Measurements from ENCODE around the gene DUSP3. TPM values are rescaled to one million over a fixed set of nuclear protein-coding genes. Genes with fewer than 3 reads are reported as not detected.

Gene DUSP3
- total and polyA plus RNA-seq, 2 of the 13 experiments (the other 11 are each of a cell fraction or from before 2014, with no cell fraction given): 60.0 to 71.5 TPM

GRCh38 chr17:43778337-43779144 lies at the start of gene DUSP3 (continued):
- TF ChIP-seq ZNF639 (CRISPR knock-in tag; conservative IDR thresholded peaks at IDR 0.05) (peak; percentile 52), ZMYM3 (CRISPR knock-in tag; IDR thresholded peaks at IDR 0.05) (no peak), HDAC6 (IDR thresholded peaks at IDR 0.05; ENCODE audit: low read depth, low read length) (no peak), ZNF234 (CRISPR knock-in tag; conservative IDR thresholded peaks at IDR 0.05) (no peak), ZFY (CRISPR knock-in tag; IDR thresholded peaks at IDR 0.05) (peak; percentile 87), ZNF562 (CRISPR knock-in tag; IDR thresholded peaks at IDR 0.05; ENCODE audit: borderline replicate concordance) (no peak), DNMT1 (CRISPR knock-in tag; IDR thresholded peaks at IDR 0.05) (peak; percentile 77), MEF2D (CRISPR knock-in tag; IDR thresholded peaks at IDR 0.05) (no peak), SP5 (CRISPR knock-in tag; IDR thresholded peaks at IDR 0.05; ENCODE audit: borderline replicate concordance, low read depth) (peak; percentile 59), CCDC6 (CRISPR knock-in tag; IDR thresholded peaks at IDR 0.05) (peak; percentile 79; the same call in 1 of the 2 replicates), NCOA5 (CRISPR knock-in tag; IDR thresholded peaks at IDR 0.05) (no peak), POLR2A (IDR thresholded peaks at IDR 0.05; ENCODE audit: insufficient read depth in 1 of 2, low read depth in 2 of 2, low read length in 2 of 2) (peak; percentile 91 to 96), TBX3 (IDR thresholded peaks at IDR 0.05; ENCODE audit: borderline replicate concordance) (peak; percentile 44; the same call in 1 of the 2 replicates), ZBTB40 (IDR thresholded peaks at IDR 0.05) (no peak), ZBTB40 (CRISPR knock-in tag; IDR thresholded peaks at IDR 0.05) (peak; percentile 76; the same call in 1 of the 2 replicates), ZBTB37 (CRISPR knock-in tag; IDR thresholded peaks at IDR 0.05) (no peak), ZMAT3 (CRISPR knock-in tag; conservative IDR thresholded peaks at IDR 0.05) (0 out of 2 replicates have a peak, but pooled peaks have one; percentile 39)
